GM19324 (cell line): ENCODE measurements around the gene SYNJ2.

Source experiments
- ATAC-seq: cut with Tn5 transposase; IDR thresholded peaks from one replicate; pipeline ENCODE4 v1.9.1; 2021; ENCODE audit warnings: mild to moderate bottlenecking, moderate library complexity; ENCODE audit not compliant: unreplicated experiment, low FRiP score

SYNJ2 gene

GRCh38 chr6:158050955-158051354 is 69.3 kb downstream of the SYNJ2 start:
- no peak for ATAC-seq

GRCh38 chr6:158051968-158052367 is 70.3 kb downstream of the SYNJ2 start:
- ATAC-seq = no peak

GRCh38 chr6:158053377-158054313 is 72.0 kb downstream of the SYNJ2 start:
- no peak for ATAC-seq

GRCh38 chr6:158056355-158056754 is 74.7 kb downstream of the SYNJ2 start:
- no peak for ATAC-seq

GRCh38 chr6:158056804-158057203 is 75.1 kb downstream of the SYNJ2 start:
- no peak for ATAC-seq

GRCh38 chr6:158057213-158057987 is 75.7 kb downstream of the SYNJ2 start:
- no peak for ATAC-seq

- ATAC-seq = no peak
These were observed 76.5 kb downstream of the SYNJ2 start for GRCh38 chr6:158058171-158058651.

- ATAC-seq = no peak
These were observed 77.4 kb downstream of the SYNJ2 start for GRCh38 chr6:158059108-158059507.

- ATAC-seq = no peak
These were observed 79.0 kb downstream of the SYNJ2 start for GRCh38 chr6:158060455-158061360.

GRCh38 chr6:158061361-158061708 is 79.7 kb downstream of the SYNJ2 start:
- no peak for ATAC-seq

- no peak for ATAC-seq
These were observed 80.2 kb downstream of the SYNJ2 start for GRCh38 chr6:158061709-158062461.

- no peak for ATAC-seq
These were observed 82.1 kb downstream of the SYNJ2 start for GRCh38 chr6:158063736-158064135.

GRCh38 chr6:158064725-158065251 is 83.1 kb downstream of the SYNJ2 start:
- ATAC-seq = no peak

GRCh38 chr6:158066136-158066781 is 84.6 kb downstream of the SYNJ2 start:
- no peak for ATAC-seq

GRCh38 chr6:158067436-158068015 is 85.9 kb downstream of the SYNJ2 start:
- no peak for ATAC-seq

GRCh38 chr6:158068156-158068892 is 86.7 kb downstream of the SYNJ2 start:
- ATAC-seq = no peak

GRCh38 chr6:158068893-158069799 is 87.5 kb downstream of the SYNJ2 start:
- ATAC-seq = no peak
